GM12801 (cell line): ENCODE measurements around the gene DIPK1A.

Experiments
- CTCF ChIP-seq: IDR thresholded peaks from one replicate; pipeline ENCODE4 v1.5.1; 2011; ENCODE audit warnings: control low read depth; ENCODE audit not compliant: insufficient read length; ENCODE audit errors: extremely low read depth

DIPK1A gene

GRCh38 chr1:92886886-92887419, 74.3 kb downstream of the DIPK1A start:
- TF ChIP-seq CTCF = no peak

- TF ChIP-seq CTCF = no peak
Measured at GRCh38 chr1:92884195-92884594, 77.1 kb downstream of the DIPK1A start.

GRCh38 chr1:92883297-92883696, 78.0 kb downstream of the DIPK1A start:
- TF ChIP-seq CTCF = no peak

GRCh38 chr1:92882819-92883218, 78.4 kb downstream of the DIPK1A start:
- TF ChIP-seq CTCF = no peak

GRCh38 chr1:92881391-92881790, 79.9 kb downstream of the DIPK1A start:
- no peak for TF ChIP-seq CTCF

GRCh38 chr1:92879316-92879968, 81.8 kb downstream of the DIPK1A start:
- no peak for TF ChIP-seq CTCF

- no peak for TF ChIP-seq CTCF
Measured at GRCh38 chr1:92877792-92878191, 83.5 kb downstream of the DIPK1A start.
